NCI-H2196 treated with DMSO at 0.1 percent for 48 hours (cell line): ENCODE results near the gene NCKAP5L.
A peak's percentile ranks its signal among the peaks of the same experiment; 100 is the strongest.
"Not testable (repeated sequence)": the region's sequence is repeated elsewhere in the genome, so short reads cannot be mapped to it uniquely, and the experiment has no call there.

Experiments
- DNase-seq: peaks from one replicate; lab custom pipeline; 2025; ENCODE audit not compliant: unreplicated experiment; lab: John Stamatoyannopoulos, UW

NCKAP5L gene

GRCh38 chr12:49828133-49829091 lies at the start of gene NCKAP5L:
Gene NCKAP5L, minus strand, starts transcription at chr12:49828413. Its CDS starts 24,369 bp downstream, at chr12:49804044.
- DNase-seq: peak; percentile 90

- DNase-seq: no peak
Observed at GRCh38 chr12:49877066-49877465, 48.9 kb upstream of the NCKAP5L start.

GRCh38 chr12:49876070-49876469 lies 47.9 kb upstream of the NCKAP5L start:
- no peak for DNase-seq

GRCh38 chr12:49875115-49875720 lies 47.0 kb upstream of the NCKAP5L start:
- no peak for DNase-seq

GRCh38 chr12:49874142-49874897 lies 46.1 kb upstream of the NCKAP5L start:
- no peak for DNase-seq

- DNase-seq: no peak
Observed at GRCh38 chr12:49873361-49873934, 45.2 kb upstream of the NCKAP5L start.

GRCh38 chr12:49872781-49873181 lies 44.6 kb upstream of the NCKAP5L start:
- peak; percentile 43 for DNase-seq

- no peak for DNase-seq
Observed at GRCh38 chr12:49872381-49872780, 44.2 kb upstream of the NCKAP5L start.

GRCh38 chr12:49871811-49872251 lies 43.6 kb upstream of the NCKAP5L start:
- DNase-seq: not testable (repeated sequence)

- no peak for DNase-seq
Observed at GRCh38 chr12:49871263-49871561, 43.0 kb upstream of the NCKAP5L start.

- no peak for DNase-seq
Observed at GRCh38 chr12:49870501-49871262, 42.5 kb upstream of the NCKAP5L start.

- no peak for DNase-seq
Observed at GRCh38 chr12:49869816-49870500, 41.7 kb upstream of the NCKAP5L start.

GRCh38 chr12:49868952-49869815 lies 41.0 kb upstream of the NCKAP5L start:
- peak; percentile 97 for DNase-seq

- no peak for DNase-seq
Observed at GRCh38 chr12:49868449-49868848, 40.2 kb upstream of the NCKAP5L start.

- DNase-seq: no peak
Observed at GRCh38 chr12:49867570-49868341, 39.5 kb upstream of the NCKAP5L start.

GRCh38 chr12:49866859-49867569 lies 38.8 kb upstream of the NCKAP5L start:
- DNase-seq: peak; percentile 57

GRCh38 chr12:49865782-49866135 lies 37.5 kb upstream of the NCKAP5L start:
- no peak for DNase-seq
